Measurements from ENCODE around the gene KIAA1671. TPM values are rescaled to one million over a fixed set of nuclear protein-coding genes. Genes with fewer than 3 reads are reported as not detected.

Gene KIAA1671
- total and polyA plus RNA-seq, 2 of the 4 experiments (the other 2 are of a cell fraction), result 0.02 TPM; not detected in 1

- no peak overlapping the region for H3K4me3 ChIP-seq (ENCODE audit: insufficient read depth, low read depth, low read length)
- H4K5ac ChIP-seq (ENCODE audit: low read depth, low read length), result no peak overlapping the region
- H2AK5ac ChIP-seq (ENCODE audit: low read depth, low read length), result no peak overlapping the region
- H3K18ac ChIP-seq (ENCODE audit: low read depth, low read length), result no peak overlapping the region
- in situ Hi-C loops (cut with MboI; ENCODE audit: low sequenced_read_pairs), result no loop called here
- no peak overlapping the region for H4K8ac ChIP-seq (ENCODE audit: low read depth in 2 of 2, low read length in 2 of 2)
- no peak overlapping the region for H2BK120ac ChIP-seq (ENCODE audit: low read depth, low read length)
- H3K9ac ChIP-seq (ENCODE audit: low read depth, low read length), result no peak overlapping the region
- H3K36me3 ChIP-seq (ENCODE audit: control insufficient read depth, insufficient read depth, low read length), result no peaks in the 10 kb centered on the region
- H4K20me1 ChIP-seq (ENCODE audit: insufficient read depth, low read length), result no peaks in the 10 kb centered on the region
- H3K27ac ChIP-seq (ENCODE audit: insufficient read depth, low read length), result no peak overlapping the region
- no peak overlapping the region for H4K91ac ChIP-seq (ENCODE audit: insufficient read depth, low read depth, low read length)
- no peak overlapping the region for H2BK20ac ChIP-seq (ENCODE audit: low read depth, low read length)
- no TSS peak for BruUV-seq (replicated peaks)
- H3K56ac ChIP-seq (ENCODE audit: extremely low read depth, insufficient read depth, low read length), result no peak overlapping the region
- no peak for DNase-seq
- no peak overlapping the region for H3K14ac ChIP-seq (replicated peaks; ENCODE audit: low read depth, low read length)
- no peaks in the 10 kb centered on the region for H3K9me1 ChIP-seq (ENCODE audit: insufficient read depth, low read length)
- no peaks in the 10 kb centered on the region for H3K79me1 ChIP-seq (ENCODE audit: low read depth in 1 of 2, low read length in 2 of 2)
- ATAC-seq (ENCODE audit: low read depth), result no peak
- ChIA-PET POLR2A (ENCODE audit: unreplicated experiment) (no interaction called here), CTCF (no interaction called here)
- 0% methylated on average over 1 of the region's 5 CpGs; no CpG with 5 or more reads in 1 of the 2 experiments for WGBS, 2 experiments (ENCODE audit: extremely low coverage in 2 of 2, insufficient read length in 1 of 2)
- H3K4me2 ChIP-seq (ENCODE audit: low read depth, low read length), result no peak overlapping the region
- no peak overlapping the region for H2BK5ac ChIP-seq (ENCODE audit: low read depth, low read length, poor library complexity, severe bottlenecking)
- dilution Hi-C loops (cut with HindIII; ENCODE audit: low sequenced_read_pairs, unreplicated experiment), result no loop called here
- no peaks in the 10 kb centered on the region for H3K27me3 ChIP-seq (ENCODE audit: control insufficient read depth, insufficient read depth, low read length)
- no peak overlapping the region for H2BK15ac ChIP-seq (ENCODE audit: low read depth, low read length)
- H2AK9ac ChIP-seq (replicated peaks; ENCODE audit: low read depth, low read length, poor library complexity), result no peak overlapping the region
- intact Hi-C loops (cut with micrococcal nuclease), result no loop called here
- no peak overlapping the region for H3K4ac ChIP-seq (ENCODE audit: low read depth, low read length)
- no peak overlapping the region for H3K23ac ChIP-seq (ENCODE audit: low read depth, low read length)
- no peaks in the 10 kb centered on the region for H3K4me1 ChIP-seq (ENCODE audit: control insufficient read depth, insufficient read depth, low read length)
- H2AFZ ChIP-seq (replicated peaks; ENCODE audit: low read length, poor library complexity), result no peak overlapping the region
- TF ChIP-seq MAZ (IDR thresholded peaks at IDR 0.05; ENCODE audit: borderline replicate concordance, low read depth, low read length) (no peak), RCOR1 (IDR thresholded peaks at IDR 0.05; ENCODE audit: insufficient replicate concordance, low read length) (no peak), SMC3 (IDR thresholded peaks at IDR 0.05; ENCODE audit: low read depth, low read length) (no peak), CEBPB (IDR thresholded peaks at IDR 0.05; ENCODE audit: low read depth, low read length) (no peak), POLR2A (IDR thresholded peaks at IDR 0.05; ENCODE audit: low read depth, low read length) (no peak), USF2 (IDR thresholded peaks at IDR 0.05; ENCODE audit: low read depth, low read length) (no peak), NFE2L2 (IDR thresholded peaks at IDR 0.05; ENCODE audit: low read depth, low read length) (no peak)
- H3K9me3 ChIP-seq (ENCODE audit: control insufficient read depth, insufficient read depth, low read length), result no peaks in the 10 kb centered on the region
Observed at GRCh38 chr22:25014896-25015755, 62.6 kb downstream of the KIAA1671 start.
